Body of pancreas (tissue), 4 donors: Measurements from ENCODE around the gene NKAP.

Source experiments
- POLR2A ChIP-seq, 3 donors: fragments of 450-650 bp; IDR thresholded peaks; one replicate each; pipeline ENCODE4 v1.6.1; 2016; ENCODE audit warnings: antibody characterized with exemption in 3 of 3, mild to moderate bottlenecking in 2 of 3
- TF ChIP-seq, protein P1 (sequence below), 7 experiments: fragments of 450-650 bp in 4 of 7; fragments of 200-600 bp in 3 of 7; sonication (generic) in 3 of 7; IDR thresholded peaks; one replicate each; pipeline ENCODE4 v1.5.1; 2016 to 2019; ENCODE audit warnings: antibody characterized with exemption in 7 of 7

DNA sequence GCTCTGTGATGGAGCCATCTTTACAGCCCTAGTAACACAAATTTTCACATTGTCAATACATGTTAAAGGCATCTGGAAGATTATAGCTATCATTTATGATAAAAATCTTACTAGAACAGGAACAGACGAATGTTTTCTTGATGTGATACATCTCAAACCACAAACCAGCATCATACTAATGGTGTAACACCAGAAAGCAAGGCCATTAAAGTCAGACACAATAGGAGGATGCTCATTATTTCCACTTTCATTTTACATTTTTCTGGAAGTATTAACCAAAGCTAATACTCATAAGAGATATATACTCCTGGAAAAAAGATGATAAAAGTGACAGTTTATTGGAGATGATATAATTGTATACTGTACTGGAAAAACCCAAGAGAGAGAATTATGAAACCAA is 42.6 kb downstream of the NKAP start:
- TF ChIP-seq, protein P1, sequence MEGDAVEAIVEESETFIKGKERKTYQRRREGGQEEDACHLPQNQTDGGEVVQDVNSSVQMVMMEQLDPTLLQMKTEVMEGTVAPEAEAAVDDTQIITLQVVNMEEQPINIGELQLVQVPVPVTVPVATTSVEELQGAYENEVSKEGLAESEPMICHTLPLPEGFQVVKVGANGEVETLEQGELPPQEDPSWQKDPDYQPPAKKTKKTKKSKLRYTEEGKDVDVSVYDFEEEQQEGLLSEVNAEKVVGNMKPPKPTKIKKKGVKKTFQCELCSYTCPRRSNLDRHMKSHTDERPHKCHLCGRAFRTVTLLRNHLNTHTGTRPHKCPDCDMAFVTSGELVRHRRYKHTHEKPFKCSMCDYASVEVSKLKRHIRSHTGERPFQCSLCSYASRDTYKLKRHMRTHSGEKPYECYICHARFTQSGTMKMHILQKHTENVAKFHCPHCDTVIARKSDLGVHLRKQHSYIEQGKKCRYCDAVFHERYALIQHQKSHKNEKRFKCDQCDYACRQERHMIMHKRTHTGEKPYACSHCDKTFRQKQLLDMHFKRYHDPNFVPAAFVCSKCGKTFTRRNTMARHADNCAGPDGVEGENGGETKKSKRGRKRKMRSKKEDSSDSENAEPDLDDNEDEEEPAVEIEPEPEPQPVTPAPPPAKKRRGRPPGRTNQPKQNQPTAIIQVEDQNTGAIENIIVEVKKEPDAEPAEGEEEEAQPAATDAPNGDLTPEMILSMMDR (IDR thresholded peaks at IDR 0.05), result no peak
- TF ChIP-seq POLR2A (IDR thresholded peaks at IDR 0.05), result no peak
